GM18870 (cell line): ENCODE measurements around the gene ADRA2B.
"Not testable (repeated sequence)": the region's sequence is repeated elsewhere in the genome, so short reads cannot be mapped to it uniquely, and the experiment has no call there.

Source experiments
- ATAC-seq: cut with Tn5 transposase; IDR thresholded peaks from one replicate; pipeline ENCODE4 v1.9.1; 2021; ENCODE audit warnings: moderate library complexity; ENCODE audit not compliant: unreplicated experiment

The ADRA2B gene

DNA sequence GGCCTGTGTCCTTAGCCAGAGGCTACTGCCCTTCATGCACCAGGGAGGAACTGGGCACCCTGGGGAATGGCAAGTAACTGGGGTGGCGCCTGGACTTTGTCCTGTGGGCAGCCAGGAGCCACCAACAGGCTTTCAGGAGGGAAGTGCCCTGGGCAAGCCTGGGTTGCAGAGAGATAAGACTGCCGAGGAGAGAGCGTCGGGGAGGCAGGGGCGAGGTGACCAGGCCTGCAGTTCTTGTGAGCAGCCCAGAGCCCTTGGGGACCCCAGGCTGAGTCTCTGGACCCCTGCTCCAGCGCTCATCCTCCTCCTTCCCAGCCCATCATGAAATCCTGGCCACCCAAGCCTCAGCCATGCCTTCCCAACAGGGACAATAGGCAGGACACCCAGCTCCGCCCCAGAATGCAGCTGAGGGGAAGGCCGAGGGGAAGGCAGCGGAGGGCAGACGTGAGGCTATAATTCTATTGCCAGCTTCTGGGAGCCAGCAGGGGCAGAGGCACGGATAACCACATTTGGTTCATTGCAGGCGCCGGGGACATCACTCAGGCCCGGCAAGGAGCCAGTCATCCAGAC is 25.1 kb downstream of the ADRA2B start:
- no peak for ATAC-seq

DNA sequence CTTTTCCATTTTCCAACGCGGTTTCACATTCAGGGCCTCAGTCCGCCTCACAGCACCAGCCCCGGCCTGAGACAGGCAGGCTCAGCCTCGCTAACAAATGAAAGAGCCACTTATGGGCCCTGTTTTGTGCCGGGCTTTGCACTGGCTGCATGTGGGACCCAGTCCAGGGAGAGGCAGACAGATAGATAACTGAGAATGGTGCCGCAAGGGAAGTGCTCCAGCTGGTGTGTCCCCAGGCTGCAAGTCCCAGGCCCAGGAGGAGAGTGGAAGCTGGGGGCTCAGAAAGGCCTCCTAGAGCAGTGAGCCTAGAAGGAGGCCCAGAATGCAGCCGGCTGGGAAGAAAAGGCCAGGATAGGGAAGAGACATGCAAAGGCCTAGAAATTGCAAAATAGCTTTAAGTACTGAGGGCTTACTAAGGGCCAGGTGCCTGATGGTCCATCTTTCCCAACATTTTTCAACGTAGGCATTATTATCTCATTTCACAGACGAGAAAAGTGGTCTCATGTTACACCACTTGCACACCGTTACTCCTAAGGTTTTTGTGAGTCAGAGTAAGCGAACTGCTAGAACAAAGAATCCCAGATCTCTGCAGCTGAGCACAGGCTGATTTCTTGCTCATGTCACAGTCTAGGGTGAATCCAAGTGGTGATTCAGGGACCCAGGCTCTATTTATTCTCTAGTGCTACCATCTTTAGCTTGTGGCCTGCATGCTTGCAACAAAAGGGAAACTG is 26.0 kb downstream of the ADRA2B start:
- ATAC-seq: no peak

DNA sequence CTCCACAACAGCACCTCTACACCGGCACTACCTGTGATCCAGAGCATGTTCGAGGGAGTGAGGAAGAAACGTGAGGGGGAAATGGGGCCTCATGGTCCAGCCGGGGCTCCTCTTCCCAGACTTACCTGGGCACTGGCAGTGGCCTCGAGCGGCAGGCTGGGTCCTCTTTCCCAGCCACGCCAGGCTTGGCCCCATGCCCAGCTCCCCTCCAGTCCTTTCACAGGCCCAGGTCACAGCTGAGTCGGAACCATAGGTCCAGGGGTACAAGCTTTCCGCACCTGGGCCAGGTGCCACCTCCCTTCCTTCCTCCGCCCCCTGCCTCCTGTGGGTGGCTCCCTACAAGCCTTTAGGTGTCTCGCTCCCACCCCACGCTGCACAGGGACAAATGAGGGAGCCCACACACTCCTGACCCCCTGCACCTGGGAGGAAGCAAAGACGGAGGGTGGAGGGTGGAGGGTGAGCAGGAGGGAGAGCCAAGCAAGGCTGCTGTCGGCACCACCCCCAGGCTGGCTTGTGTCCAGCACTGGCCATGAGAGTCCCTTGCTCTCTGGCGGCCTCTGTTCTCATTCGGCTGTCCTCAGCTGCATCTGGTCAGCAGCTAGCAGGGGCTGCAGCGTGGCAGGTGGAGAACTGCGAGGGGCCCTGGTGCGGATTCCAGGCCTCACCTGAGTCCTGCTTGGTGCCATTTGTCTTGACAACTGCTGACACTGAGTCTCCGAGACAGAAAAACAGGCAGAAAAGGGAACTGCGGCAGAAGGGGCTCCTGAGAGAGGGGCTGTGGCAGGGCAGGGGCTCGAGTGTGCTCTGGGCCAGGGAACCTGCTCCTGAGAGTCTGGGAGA is 26.8 kb downstream of the ADRA2B start:
- ATAC-seq: no peak

DNA sequence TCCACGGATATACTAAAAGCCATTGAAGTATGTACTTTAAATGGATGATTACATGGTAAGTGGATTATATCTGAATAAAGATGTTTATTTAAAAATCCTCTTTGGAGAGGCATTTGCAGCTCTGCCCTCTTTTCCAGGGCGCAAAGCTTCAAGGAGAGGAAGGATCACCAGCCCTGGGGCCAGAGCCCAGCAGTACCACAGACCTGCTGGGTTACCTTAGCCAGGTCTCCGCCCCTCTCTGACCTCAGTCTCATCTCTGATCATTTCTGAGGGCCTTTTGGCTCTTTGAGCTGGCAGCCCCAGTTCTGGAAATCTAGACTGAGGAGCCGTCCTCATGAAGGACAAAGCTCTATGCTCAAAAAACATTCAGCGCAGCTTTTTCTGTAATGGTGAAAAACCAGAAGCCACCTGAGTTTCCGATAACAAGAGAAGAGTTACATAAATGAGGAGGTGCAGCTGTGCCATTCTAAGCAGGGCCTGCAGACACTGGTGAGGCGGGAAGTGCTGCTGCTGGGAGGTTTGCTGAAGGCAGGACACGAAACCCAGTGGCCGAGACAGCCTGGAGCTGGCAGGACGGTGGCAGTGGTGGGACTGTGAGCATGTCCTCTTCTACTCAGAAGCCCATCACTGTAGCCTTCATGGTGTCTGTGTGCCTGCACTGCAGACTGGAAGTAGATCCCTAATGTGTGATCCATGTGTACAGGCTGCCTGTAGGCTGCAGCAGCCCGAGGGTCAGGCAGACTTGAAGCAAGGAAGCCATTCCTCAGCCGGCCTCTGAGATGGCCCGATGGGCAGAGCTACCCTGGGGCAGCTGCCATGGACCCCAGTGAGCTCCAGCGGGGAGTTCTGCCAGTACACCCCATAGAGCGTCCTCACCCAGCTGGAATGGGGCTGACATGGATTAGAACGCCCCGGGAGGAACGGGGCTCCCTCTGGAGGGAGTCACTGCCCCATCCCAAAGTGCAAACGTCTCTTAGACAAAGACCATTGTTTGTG is 27.7 kb downstream of the ADRA2B start:
- no peak for ATAC-seq

DNA sequence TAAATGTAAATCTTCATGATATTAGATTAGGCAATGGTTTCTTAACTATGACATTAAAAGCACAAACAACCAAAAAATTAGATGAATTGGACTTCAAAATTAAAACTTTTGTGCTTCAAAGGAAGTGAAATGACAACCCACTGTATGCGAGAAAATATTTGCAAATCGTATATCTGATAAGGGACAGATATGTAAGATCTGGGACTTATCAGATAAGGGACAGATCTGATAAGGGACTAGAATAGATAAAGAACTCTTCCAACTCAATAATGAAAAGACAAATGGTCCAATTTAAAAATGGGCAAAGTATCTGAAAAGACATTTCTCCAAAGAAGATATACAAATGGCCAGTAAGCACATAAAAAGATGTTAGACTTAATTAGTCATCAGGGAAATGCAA is 29.2 kb downstream of the ADRA2B start:
- ATAC-seq: no peak

DNA sequence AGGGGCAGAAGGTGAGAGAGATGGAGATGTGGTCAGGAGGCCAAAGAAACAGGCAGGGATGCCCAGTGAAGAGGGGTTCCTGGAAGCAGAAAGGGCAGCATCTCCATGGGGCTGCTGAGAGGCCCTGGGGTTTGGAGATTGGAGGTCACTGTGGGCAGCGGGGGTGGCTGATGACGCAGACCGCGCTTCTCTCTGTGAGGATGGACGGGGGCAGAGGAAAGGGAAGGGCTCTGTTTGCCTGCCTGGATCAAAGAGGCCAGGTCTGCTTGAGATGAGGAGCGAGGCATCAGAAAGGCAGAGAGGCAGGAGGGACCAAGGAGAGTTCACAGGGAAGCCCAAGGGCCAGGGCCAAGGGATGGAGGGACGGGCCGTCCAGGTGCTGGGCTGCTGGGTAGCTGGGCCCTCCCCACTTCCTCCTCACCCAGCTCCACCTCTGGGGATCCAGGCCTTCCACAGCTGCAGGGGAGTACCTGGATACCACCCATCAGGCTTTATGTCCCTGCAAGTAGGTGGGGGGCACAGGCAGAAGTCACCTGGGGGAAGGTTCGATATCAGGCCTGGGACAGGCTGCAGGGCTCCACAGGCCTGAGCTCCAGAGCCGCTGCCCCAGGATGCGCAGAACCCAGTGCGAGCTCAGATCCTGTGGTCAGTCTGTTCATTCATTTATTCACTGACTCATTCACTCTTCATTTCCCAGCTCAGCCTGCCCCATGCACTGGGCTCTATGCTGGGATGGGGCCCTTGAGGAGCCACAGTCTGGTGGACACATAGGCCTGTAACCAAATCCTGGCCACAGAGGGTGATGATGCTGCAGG is 30.6 kb downstream of the ADRA2B start:
- no peak for ATAC-seq

DNA sequence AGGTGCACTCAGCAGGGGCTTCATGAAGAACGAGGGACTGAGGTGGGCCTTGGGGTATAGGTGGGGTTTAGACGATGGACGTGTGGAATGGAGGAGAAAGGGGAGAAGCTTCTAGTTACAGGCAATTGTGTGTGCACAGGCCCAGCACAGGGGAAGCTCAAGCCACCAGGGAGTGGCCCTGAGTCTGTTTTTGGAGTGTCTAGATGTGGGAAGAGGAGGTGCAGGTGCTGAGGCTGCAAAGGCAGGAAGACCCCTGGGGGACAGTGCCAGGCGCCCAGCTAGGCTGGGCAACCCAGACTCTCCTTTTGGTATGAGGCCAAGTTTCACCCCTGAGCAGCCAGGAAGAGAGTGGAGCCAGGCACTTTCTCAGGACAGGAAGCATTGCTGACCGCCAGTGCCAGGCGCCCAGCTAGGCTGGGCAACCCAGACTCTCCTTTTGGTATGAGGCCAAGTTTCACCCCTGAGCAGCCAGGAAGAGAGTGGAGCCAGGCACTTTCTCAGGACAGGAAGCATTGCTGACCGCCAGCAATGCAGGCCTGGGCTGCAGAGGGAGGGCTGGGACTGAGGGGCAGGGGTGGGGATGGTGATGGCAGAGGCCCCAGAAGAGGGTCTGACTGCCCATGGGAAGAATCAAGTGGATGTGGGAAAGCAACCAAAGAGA is 31.4 kb downstream of the ADRA2B start:
- ATAC-seq: not testable (repeated sequence)

DNA sequence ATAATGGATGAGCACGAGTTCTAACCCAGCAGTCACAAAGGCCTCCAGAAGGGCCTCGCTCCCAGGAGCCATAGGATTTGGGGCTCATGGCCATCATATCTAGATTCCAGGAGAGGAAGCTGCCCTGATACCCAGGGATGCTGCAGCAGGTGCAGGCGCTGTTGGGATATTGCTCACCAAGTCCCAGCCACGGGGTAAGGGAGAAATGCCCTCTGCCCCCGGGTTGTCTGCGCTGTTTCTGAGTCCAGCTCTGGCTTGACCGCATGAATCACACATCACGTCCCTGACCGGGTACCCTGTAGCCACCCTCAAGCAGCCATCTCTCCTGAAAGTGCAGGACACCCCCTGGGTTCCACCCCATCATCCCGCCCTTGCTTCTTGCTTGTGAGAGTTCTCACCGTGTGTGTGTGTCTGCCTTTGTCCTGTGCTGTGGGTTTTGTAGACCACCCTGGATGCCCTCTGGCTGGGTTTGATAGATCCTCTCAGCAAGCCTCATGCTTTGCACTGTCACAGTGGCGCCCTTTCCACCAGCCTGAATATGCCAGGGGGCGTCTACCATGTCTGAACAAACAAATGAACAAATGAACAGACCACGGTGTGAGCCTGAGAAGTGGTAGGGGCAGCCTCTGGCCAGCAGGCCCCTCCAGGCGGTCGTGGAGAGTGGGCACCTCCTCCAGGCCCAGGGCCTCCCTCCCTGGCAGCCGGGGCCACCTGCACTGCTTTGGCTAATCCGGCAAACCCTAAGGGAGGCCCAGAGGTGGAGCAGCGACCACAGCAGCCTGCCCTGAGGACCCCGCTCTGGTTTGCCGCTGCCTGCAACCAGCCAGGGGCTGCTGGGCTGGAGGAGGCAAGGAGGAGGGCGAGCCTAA is 32.1 kb downstream of the ADRA2B start:
- no peak for ATAC-seq

DNA sequence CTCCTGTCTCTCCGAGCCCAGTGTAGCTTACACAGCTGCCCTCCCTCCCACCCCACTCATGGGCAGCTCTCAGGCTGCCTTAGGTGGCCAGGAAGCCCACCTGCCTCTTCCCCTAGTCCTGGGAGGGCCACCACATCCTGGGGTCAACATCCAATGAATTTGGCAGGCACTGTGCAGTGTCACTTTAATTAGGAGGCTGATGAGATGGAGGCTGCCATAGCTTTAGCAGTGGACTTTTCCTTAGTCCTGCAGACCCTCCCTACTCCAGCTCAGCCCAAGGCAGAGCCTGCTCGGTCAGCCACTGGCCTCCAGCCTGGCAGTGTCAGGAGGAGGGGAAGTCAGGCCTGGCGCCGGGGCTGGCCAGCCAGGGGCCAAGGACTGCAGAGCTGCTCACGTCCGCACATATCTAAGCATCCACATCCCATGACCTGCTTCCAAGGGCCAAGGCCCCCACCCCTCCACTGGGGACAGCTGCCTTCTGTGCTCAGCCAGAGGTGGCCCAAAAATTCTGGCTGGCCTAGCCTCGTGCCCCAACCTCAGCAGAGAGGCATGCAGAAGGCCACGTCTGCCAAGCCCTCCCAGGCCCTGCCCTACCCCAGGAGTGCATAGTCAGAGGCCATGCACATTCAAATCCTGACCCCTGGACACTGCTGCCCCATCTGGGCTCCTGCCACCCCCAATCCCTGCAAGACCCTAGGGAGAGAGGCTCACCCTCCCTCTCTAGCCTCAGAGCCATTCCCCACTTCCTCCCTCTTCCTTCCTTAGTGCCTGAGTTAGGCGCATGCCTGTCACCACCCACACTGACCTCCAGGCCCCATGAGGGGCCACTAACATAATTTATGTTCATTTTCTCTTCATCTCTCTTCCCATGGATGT is 33.1 kb downstream of the ADRA2B start:
- ATAC-seq: no peak

DNA sequence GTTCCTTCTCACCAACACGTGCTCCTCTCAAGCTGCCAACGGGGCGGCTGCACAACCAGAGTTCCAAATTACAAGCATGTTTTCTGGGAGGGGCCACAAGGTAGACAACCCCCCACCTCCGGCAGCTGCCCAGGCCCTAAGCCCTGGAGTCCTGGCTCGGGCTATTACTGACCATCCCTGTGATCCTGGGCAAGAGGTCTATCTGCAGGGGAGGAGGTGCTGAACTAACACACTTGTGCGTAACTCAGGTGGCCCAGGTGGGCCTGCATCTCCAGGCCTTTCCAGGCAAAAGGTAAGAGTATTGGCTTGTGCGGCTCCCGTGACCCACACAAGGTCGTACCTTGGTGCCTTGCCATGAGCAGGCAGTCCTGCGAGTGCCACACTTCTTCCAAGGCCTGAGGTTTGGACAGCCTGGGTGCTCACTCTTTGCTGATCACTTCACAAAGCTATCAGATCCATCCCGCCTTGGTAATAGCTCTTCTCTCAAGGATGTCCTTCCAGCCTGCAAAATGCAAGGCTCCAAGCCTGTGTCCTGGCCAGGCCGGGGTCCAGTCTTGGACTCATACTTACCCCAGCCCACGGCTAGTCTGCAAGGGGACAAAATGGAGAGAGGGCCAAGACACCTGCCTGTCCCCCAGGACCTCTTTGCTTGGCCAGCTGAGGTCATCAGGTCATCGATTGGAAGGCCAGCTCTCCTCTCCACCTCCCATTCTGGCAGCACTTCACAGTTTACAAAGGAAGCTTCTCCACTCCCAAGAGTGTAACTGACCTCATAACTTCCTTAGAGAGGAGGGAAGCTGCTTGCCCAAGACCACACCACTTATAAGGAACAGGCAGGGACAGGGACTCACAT is 33.9 kb downstream of the ADRA2B start:
- ATAC-seq: no peak

DNA sequence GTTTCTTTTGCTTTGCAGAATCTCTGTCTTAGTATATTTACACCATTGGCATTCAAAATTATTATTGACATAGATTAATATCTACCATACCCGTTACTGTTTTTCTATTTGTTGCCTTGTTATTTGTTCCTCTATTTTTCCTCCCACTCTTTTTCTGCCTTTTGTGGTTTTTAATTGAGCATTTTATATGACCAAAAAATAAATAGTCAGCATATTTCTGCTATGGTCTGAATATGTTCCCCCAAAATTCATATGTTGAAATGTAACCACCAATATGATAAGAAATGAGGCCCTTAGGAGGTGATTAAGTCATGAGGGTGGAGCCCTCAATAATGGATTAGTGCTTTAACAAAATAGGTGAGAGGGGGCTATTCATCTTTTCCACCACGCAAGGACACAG is 35.3 kb downstream of the ADRA2B start:
- ATAC-seq: no peak

DNA sequence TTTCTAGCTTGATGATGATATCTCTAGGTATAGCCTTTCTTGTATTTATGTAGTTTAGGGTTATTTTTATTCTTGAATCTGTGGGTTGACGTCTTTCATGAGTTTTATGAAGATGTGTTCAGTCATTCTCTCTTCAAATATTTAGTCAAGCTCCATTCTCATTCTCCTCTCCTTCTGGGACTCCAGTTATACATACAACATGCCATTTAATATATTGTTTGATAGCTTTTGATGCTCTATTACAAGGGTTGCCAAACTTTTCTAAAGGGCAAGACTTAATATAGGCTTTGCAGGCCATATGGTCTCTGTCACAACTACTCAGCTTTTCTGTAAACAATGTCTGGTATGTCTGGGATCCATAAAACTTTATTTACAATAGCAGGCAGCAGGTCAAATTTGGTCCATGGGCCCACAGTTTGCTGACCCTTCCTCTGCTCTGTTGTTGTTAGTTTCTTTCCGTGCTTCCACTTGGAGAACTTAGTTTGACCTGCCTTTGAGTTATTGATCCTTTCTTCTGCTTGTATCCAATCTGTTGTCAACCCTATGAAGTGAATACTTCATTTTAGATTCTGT is 41.1 kb downstream of the ADRA2B start:
- no peak for ATAC-seq

DNA sequence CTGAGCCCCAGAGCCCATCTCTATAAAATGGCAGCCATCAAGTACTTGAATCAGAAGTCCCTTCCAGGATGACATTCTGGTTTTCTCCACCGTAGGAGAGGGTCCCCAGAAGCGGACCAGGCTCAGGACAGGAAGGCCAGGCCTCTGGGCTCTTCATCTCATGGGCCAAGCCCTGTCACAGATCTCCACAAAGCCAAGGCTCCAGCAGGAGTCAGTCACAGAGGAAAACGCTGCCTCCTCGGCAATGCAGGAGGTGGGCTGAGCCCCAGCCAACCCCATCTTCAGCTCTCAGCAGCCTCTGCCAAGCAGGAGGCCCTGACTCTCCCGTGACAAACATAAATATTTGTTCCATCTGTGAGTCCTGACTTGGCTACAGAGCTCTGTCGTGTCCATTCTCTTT is 42.2 kb downstream of the ADRA2B start:
- no peak for ATAC-seq

DNA sequence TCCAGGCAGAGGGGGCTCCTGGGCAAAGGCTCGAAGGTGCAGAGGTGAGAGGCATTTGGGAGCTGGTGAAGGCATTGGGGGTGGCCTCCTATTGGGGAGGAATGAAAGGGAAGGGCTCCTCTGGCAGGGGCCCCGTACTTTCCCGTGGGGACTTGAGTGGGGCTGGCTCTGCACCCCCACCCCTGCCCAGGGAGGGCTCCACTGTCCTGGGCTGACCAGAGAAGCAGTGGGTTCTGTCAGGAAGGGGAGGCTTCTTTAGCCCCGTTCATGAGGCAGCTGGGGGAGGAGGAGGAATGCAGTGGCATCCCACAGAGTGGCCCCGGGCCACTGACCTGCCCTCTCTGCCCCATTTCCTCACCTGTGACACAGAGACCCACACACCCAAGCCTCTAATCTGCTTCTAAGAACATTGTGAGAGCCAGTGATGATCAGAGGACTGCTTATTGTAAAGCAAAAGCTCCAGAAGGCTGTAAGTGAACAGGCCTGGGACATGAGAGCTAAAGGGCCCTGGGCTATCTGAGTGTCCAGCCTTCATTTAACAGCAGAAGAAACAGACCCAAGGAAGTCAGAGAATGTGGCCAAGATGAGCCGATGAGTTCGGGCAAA is 43.1 kb downstream of the ADRA2B start:
- ATAC-seq: no peak

DNA sequence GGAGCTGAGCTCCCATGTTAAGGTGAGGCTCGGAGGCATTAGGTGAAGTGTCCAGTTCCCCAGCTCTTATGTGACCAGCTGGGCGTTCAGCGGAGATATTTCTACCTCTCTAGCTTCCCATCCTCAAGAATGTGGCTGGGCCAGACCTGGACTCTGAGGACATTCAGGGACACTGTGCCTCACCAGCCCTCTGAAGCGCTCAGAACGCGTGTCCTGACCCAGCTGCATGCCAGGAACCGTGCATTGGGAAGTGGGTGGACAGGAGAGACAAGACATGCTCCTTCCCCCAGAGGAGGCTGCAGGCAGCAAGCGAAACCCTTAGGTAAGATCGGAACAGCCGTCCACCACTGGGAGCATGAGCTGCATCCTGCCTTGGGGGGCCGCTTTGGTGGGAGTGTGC is 43.6 kb downstream of the ADRA2B start:
- no peak for ATAC-seq

DNA sequence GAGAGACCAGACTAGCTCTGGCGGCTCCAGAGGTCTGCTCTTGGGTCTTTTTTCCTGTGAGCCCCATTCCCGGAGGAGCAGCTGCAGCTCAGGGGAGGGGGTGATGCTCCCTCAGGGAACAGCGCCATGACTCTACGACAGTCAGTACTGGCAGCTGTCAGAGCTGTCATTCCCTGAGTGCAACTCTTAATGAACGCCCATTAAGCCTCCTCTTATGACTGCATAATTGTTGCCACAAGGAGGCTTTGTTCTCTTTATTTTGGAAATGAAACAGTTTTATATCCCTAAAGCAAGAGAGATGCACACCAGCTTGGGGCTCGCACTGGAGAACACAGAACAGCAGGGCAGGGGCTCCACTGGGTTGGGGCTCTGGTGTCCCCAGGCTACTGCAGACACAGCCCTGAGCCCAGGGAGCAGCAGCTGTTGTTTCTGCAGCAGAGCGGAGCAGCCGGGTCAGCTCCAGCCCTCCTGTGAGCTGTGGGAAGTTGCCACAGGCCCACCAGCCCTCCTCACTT is 44.3 kb downstream of the ADRA2B start:
- not testable (repeated sequence) for ATAC-seq
